PC-9 (cell line): ENCODE measurements around the gene USP13. TPM values are rescaled to one million over a fixed set of nuclear protein-coding genes. Genes with fewer than 3 reads are reported as not detected.

Experiments used
- BruUV-seq: library from RNA; stranded (reverse); fragments of 400-500 nt; replicated peaks from 2 replicates; lab custom pipeline; 2021; lab: Mats Ljungman, UMichigan
- CTCF ChIA-PET: fragments of 300-600 bp; sonication (Branson Sonifier 250); formaldehyde crosslinking; loops from one replicate; lab custom pipeline; 2022; ENCODE audit warnings: antibody characterized with exemption; lab: Charles Lee
- POLR2A ChIA-PET: fragments of 300-600 bp; sonication (Branson Sonifier 250); formaldehyde crosslinking; loops from one replicate; lab custom pipeline; 2022; ENCODE audit warnings: antibody characterized with exemption; ENCODE audit not compliant: unreplicated experiment; lab: Charles Lee
- DNase-seq, 2 experiments: peaks; one replicate each; pipeline versions ENCODE4 v3.0.0 to v3.0.0-alpha.2; 2015 to 2022; ENCODE audit warnings: mixed read lengths in 1 of 2
- H2AFZ ChIP-seq: fragments of 200-600 bp; sonication (generic); 2 replicates; pipeline ENCODE4 v1.8.1; 2017; ENCODE audit warnings: antibody characterized with exemption
- H3F3A ChIP-seq: fragments of 200-600 bp; sonication (generic); 2 replicates; pipeline ENCODE4 v1.8.1; 2017; ENCODE audit warnings: antibody characterized with exemption, mild to moderate bottlenecking, low read depth; ENCODE audit not compliant: insufficient read depth
- H3K27ac ChIP-seq: fragments of 200-600 bp; sonication (generic); 2 replicates; pipeline ENCODE4 v1.6.1; 2016; ENCODE audit warnings: mixed run types
- H3K27me3 ChIP-seq: fragments of 200-600 bp; sonication (generic); 2 replicates; pipeline ENCODE4 v1.6.1; 2016; ENCODE audit warnings: low read depth, mixed run types; ENCODE audit not compliant: insufficient read depth
- H3K36me3 ChIP-seq: fragments of 200-600 bp; sonication (generic); 2 replicates; pipeline ENCODE4 v1.6.1; 2016; ENCODE audit warnings: low read depth, mixed run types
- H3K4me1 ChIP-seq: fragments of 200-600 bp; sonication (generic); replicated peaks from 2 replicates; pipeline ENCODE4 v1.6.1; 2016; ENCODE audit warnings: mixed run types; ENCODE audit not compliant: insufficient read depth
- H3K4me2 ChIP-seq: fragments of 200-600 bp; sonication (generic); 2 replicates; pipeline ENCODE4 v1.6.1; 2017; ENCODE audit warnings: mixed run types
- H3K4me3 ChIP-seq: fragments of 200-600 bp; sonication (generic); 2 replicates; pipeline ENCODE4 v1.6.1; 2016; ENCODE audit warnings: mixed run types
- H3K79me2 ChIP-seq: fragments of 200-600 bp; sonication (generic); 2 replicates; pipeline ENCODE4 v1.6.1; 2017; ENCODE audit warnings: low read depth, mixed run types
- H3K9me2 ChIP-seq: fragments of 200-600 bp; sonication (generic); 2 replicates; pipeline ENCODE4 v1.8.1; 2017; ENCODE audit warnings: mild to moderate bottlenecking; ENCODE audit not compliant: insufficient read depth
- H3K9me3 ChIP-seq: fragments of 200-600 bp; sonication (generic); 2 replicates; pipeline ENCODE4 v1.8.1; 2016; ENCODE audit warnings: low read depth; ENCODE audit not compliant: insufficient read depth
- H4K20me1 ChIP-seq: fragments of 200-600 bp; sonication (generic); 2 replicates; pipeline ENCODE4 v1.8.1; 2017; ENCODE audit not compliant: insufficient read depth
- EZH2 ChIP-seq: fragments of 200-600 bp; sonication (generic); IDR thresholded peaks from 2 replicates; pipeline ENCODE4 v1.8.0; 2017; ENCODE audit warnings: antibody characterized with exemption, low read depth
- intact Hi-C: fragments of 100-400 bp; cut with micrococcal nuclease; formaldehyde crosslinking; loops from one replicate; pipeline ENCODE4 v1.10.0; 2022; ENCODE audit not compliant: unreplicated experiment
- total RNA-seq: library from RNA; stranded (reverse); gene quantifications from 2 replicates; pipeline ENCODE4 v1.2.3, GENCODE V29; 2021
- TF ChIP-seq, protein P1 (sequence below): fragments of 200-600 bp; sonication (generic); conservative IDR thresholded peaks from 2 replicates; pipeline ENCODE4 v1.6.1; 2017; ENCODE audit warnings: mixed run types, antibody characterized with exemption, mild to moderate bottlenecking, moderate library complexity

Gene USP13
- total RNA-seq, 1 experiment from 2014 or later: 24.7 TPM

DNA sequence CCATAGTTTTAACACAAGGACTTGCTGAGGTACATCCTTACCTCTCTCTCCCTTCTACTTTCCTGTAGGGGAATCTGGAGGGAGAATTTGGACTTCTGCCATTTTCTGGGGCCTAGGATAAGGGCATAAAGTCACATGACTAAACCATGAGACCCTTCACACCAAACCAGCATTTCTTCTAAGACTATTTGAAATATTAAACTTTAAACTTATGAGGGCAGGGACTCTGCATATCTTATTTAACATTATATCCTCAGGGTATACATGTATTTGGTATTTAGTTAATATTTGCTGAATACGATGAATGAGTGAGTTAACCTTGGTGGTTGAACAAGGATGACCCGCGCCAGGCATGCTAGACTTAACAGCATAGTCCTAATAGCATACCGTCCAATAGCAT, 63.4 kb downstream of the USP13 start:
- Histone ChIP-seq H3K9me3 (no peaks in the 10 kb centered on the region), H3K27ac (no peak overlapping the region), H3K79me2 (no peaks in the 10 kb centered on the region), H3K27me3 (no peaks in the 10 kb centered on the region), H4K20me1 (no peaks in the 10 kb centered on the region), H3K36me3 (no peaks in the 10 kb centered on the region), H3K4me1 (no peaks in the 10 kb centered on the region), H3F3A (no peaks in the 10 kb centered on the region; the same call in 1 of the 2 replicates), H2AFZ (no peak overlapping the region), H3K9me2 (no peaks in the 10 kb centered on the region), H3K4me2 (no peak overlapping the region), H3K4me3 (no peak overlapping the region)
- ChIA-PET POLR2A (no interaction called here), CTCF (no interaction called here)
- intact Hi-C loops: no loop called here
- no TSS peak for BruUV-seq
- DNase-seq: no peak
- no peak for TF ChIP-seq EZH2
- TF ChIP-seq, protein P1, sequence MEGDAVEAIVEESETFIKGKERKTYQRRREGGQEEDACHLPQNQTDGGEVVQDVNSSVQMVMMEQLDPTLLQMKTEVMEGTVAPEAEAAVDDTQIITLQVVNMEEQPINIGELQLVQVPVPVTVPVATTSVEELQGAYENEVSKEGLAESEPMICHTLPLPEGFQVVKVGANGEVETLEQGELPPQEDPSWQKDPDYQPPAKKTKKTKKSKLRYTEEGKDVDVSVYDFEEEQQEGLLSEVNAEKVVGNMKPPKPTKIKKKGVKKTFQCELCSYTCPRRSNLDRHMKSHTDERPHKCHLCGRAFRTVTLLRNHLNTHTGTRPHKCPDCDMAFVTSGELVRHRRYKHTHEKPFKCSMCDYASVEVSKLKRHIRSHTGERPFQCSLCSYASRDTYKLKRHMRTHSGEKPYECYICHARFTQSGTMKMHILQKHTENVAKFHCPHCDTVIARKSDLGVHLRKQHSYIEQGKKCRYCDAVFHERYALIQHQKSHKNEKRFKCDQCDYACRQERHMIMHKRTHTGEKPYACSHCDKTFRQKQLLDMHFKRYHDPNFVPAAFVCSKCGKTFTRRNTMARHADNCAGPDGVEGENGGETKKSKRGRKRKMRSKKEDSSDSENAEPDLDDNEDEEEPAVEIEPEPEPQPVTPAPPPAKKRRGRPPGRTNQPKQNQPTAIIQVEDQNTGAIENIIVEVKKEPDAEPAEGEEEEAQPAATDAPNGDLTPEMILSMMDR: no peak

DNA sequence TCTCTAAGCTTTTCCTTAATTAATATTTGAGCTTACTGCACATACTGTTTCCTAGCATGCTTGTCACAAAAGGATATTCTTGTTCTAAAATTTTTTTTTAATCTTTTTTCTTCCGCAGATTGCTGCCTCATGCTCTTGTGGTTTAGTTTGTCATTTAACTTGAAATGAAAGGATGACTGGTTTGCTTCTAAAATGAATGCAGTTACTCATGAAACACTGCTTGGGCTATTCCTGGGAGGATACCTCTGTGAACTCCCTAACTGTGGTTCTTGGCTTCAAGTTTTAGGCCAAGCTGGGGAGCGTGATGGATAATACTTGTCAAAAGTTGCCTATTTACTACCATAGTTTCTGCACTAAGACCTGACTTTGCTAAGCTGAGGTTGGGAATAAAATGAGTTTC, 64.0 kb downstream of the USP13 start:
- H2AFZ ChIP-seq: no peak overlapping the region
- no peaks in the 10 kb centered on the region for H3K27me3 ChIP-seq
- no peaks in the 10 kb centered on the region for H3K4me1 ChIP-seq
- no peak for DNase-seq
- BruUV-seq: no TSS peak
- no peak for TF ChIP-seq EZH2
- TF ChIP-seq, protein P1: no peak
- H3K9me2 ChIP-seq: no peaks in the 10 kb centered on the region
- H3K4me3 ChIP-seq: no peak overlapping the region
- no peaks in the 10 kb centered on the region for H3K36me3 ChIP-seq
- H3K79me2 ChIP-seq: no peaks in the 10 kb centered on the region
- ChIA-PET CTCF (no interaction called here), POLR2A (no interaction called here)
- H3K27ac ChIP-seq: no peak overlapping the region
- no peaks in the 10 kb centered on the region for H4K20me1 ChIP-seq
- intact Hi-C loops: no loop called here
- no peaks in the 10 kb centered on the region; the same call in 1 of the 2 replicates for H3F3A ChIP-seq
- H3K9me3 ChIP-seq: no peaks in the 10 kb centered on the region
- no peak overlapping the region for H3K4me2 ChIP-seq

DNA sequence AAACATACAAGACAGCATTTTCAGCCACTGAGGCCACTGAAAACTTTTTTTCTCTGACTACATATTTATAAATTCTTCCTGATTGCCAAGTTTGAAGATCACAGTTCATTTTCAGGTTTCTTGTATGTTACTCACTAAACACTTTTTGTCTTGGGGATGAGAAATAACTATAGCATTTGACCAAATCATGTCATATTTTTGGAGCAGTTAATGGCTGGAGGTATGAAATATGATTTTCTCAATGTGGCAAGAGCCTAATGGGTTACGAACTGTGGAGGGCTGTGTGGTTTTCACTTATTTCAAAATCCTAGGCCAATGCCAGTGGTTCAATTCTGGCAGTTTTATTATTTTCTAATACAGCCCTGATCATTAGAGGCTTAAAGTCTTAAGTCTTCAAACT, 64.4 kb downstream of the USP13 start:
- no peak for DNase-seq
- Histone ChIP-seq H3K4me2 (no peak overlapping the region), H3F3A (no peaks in the 10 kb centered on the region; the same call in 1 of the 2 replicates), H3K9me3 (no peaks in the 10 kb centered on the region), H3K4me3 (no peak overlapping the region), H4K20me1 (no peaks in the 10 kb centered on the region), H2AFZ (no peak overlapping the region), H3K27ac (no peak overlapping the region), H3K36me3 (no peaks in the 10 kb centered on the region), H3K79me2 (no peaks in the 10 kb centered on the region), H3K9me2 (no peaks in the 10 kb centered on the region), H3K4me1 (no peaks in the 10 kb centered on the region), H3K27me3 (no peaks in the 10 kb centered on the region)
- POLR2A ChIA-PET: no interaction called here
- no TSS peak for BruUV-seq
- intact Hi-C loops: no loop called here
- CTCF ChIA-PET: no interaction called here
- no peak for TF ChIP-seq EZH2
